Lung (tissue), 12 donors: ENCODE data around the gene ZMAT5. TPM values are rescaled to one million over a fixed set of nuclear protein-coding genes. Genes with fewer than 3 reads are reported as not detected.

ENCODE experiments used
- ATAC-seq: fragments of 200-7000 bp; cut with Tn5 transposase; one replicate; pipeline ENCODE4 v1.9.1; 2020; ENCODE audit warnings: moderate number of reproducible peaks; ENCODE audit not compliant: insufficient read depth, low FRiP score
- DNase-seq, 3 donors: peaks; one replicate each; pipeline ENCODE4 v3.0.0-alpha.2; 2013 to 2017
- H3K27ac ChIP-seq, 2 donors: one replicate each; pipeline ENCODE4 v1.5.1; 2013; ENCODE audit warnings: mild to moderate bottlenecking in 2 of 2, moderate library complexity in 2 of 2, control low read depth in 1 of 2, inconsistent platforms in 1 of 2, low read depth in 1 of 2, low read length in 1 of 2
- H3K27me3 ChIP-seq, 3 donors: one replicate each; pipeline ENCODE4 v1.5.1; 2013; ENCODE audit warnings: low read length in 2 of 3; ENCODE audit not compliant: control insufficient read depth in 3 of 3, insufficient read depth in 3 of 3
- H3K36me3 ChIP-seq, 4 donors: one replicate each; pipeline ENCODE4 v1.5.1; 2013; ENCODE audit warnings: low read length in 4 of 4, mild to moderate bottlenecking in 1 of 4, moderate library complexity in 1 of 4; ENCODE audit not compliant: control insufficient read depth in 4 of 4, insufficient read depth in 4 of 4
- H3K4me1 ChIP-seq, 5 donors: one replicate each; pipeline ENCODE4 v1.5.1; 2013; ENCODE audit warnings: low read length in 5 of 5, mild to moderate bottlenecking in 2 of 5, moderate library complexity in 1 of 5; ENCODE audit not compliant: control insufficient read depth in 5 of 5, insufficient read depth in 5 of 5
- H3K4me3 ChIP-seq: one replicate; pipeline ENCODE4 v1.5.1; 2013; ENCODE audit warnings: mild to moderate bottlenecking, control low read depth, moderate library complexity
- H3K9ac ChIP-seq, 2 donors: one replicate each; pipeline ENCODE4 v1.5.1; 2013; ENCODE audit warnings: low read length in 2 of 2, control low read depth in 1 of 2; ENCODE audit not compliant: insufficient read depth in 1 of 2
- H3K9me3 ChIP-seq, 4 donors: one replicate each; pipeline ENCODE4 v1.5.1; 2013; ENCODE audit warnings: low read length in 3 of 4, mild to moderate bottlenecking in 1 of 4, moderate library complexity in 1 of 4; ENCODE audit not compliant: control insufficient read depth in 4 of 4, insufficient read depth in 3 of 4
- WGBS, 2 donors: extraction: QIAGEN DNeasy Blood & Tissue Kit; methylation state at CpG; one replicate each; pipeline ENCODE4 v1.1.7; 2013; 5-methylcytosine and 5-hydroxymethylcytosine counted together
- polyA plus RNA-seq, 2 donors: library from polyadenylated mRNA; stranded (reverse); fragments of 200-250 nt; gene quantifications; one replicate each; pipeline ENCODE4 v1.2.1, GENCODE V29; 2013
- total RNA-seq, 2 donors: library from RNA; depleted of rRNA in 1 of 2; stranded (reverse); fragments of >200 nt in 1 of 2; gene quantifications; one replicate each; pipeline ENCODE4 v1.2.1, GENCODE V29; 2014 to 2021
- TF ChIP-seq, protein P1 (sequence below): IDR thresholded peaks from 2 replicates; pipeline ENCODE4 v1.5.1; 2012; ENCODE audit warnings: mild to moderate bottlenecking; ENCODE audit errors: control extremely low read depth, extremely low read depth
- donor health status: control.
- donor health status: control.
- donor health status: Bipolar disorder and iron deficiency.
- donor health status: healthy.
- donor health status: DM: yes; HTN: yes; CAD: no.

The ZMAT5 gene
- total and polyA plus RNA-seq, 4 donors = 11.2 to 32.5 (median 25.4) TPM

DNA sequence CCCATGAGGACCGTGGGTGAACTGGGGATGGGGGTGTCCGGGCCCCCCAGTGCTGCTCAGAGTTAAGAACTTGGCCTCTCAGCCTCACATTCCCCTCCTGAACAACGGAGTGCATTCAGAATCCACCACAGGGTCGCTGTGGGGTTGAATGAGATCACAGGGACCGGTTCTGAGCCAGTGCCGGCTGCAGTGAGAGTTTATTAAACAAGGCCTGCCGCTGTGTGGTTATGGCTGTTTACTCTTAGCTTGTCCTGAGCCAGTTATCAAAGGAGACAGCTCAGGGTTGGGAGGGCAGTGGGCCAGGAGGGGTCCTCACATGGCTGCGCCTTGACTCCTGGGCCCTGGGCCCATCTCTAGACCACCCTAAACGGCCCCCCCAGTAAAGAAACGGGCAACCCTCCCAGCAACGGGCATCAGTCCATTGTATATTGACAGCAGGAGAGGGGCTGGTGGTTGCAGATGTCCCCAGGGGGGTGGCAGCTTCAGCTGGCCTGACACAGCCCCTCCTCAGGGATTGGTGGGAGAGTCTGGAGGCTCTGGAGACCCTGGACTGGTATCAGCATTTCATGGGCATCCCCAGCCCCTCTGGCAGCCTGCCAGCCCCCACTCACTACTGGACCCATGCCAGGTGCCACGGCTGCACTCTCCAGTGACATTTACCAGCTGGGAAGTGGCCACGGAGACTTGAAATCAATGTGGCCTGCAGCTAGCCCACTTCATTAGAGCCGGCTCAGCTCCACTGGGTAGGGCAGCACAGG is 62.1 kb downstream of the ZMAT5 start:
- ATAC-seq (no peak), DNase-seq (peak; percentile 90 to 92 (median 91))
- 27 to 38% methylated on average over 14 of the region's 14 CpGs for WGBS, 2 donors
- TF ChIP-seq, protein P1, sequence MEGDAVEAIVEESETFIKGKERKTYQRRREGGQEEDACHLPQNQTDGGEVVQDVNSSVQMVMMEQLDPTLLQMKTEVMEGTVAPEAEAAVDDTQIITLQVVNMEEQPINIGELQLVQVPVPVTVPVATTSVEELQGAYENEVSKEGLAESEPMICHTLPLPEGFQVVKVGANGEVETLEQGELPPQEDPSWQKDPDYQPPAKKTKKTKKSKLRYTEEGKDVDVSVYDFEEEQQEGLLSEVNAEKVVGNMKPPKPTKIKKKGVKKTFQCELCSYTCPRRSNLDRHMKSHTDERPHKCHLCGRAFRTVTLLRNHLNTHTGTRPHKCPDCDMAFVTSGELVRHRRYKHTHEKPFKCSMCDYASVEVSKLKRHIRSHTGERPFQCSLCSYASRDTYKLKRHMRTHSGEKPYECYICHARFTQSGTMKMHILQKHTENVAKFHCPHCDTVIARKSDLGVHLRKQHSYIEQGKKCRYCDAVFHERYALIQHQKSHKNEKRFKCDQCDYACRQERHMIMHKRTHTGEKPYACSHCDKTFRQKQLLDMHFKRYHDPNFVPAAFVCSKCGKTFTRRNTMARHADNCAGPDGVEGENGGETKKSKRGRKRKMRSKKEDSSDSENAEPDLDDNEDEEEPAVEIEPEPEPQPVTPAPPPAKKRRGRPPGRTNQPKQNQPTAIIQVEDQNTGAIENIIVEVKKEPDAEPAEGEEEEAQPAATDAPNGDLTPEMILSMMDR = no peak
- H3K4me1 ChIP-seq = peaks cover 0 to 46% (median 8%) of the 10 kb centered on the region in 5 donors
- H3K27ac ChIP-seq = no peak overlapping the region
- H3K4me3 ChIP-seq = no peak overlapping the region
- H3K36me3 ChIP-seq = no peaks in the 10 kb centered on the region
- H3K9ac ChIP-seq = peak overlapping the region in 1 of 2 donors; percentile 7
- H3K9me3 ChIP-seq = peaks cover 0 to 2% (median 0%) of the 10 kb centered on the region in 4 donors
- no peaks in the 10 kb centered on the region for H3K27me3 ChIP-seq

DNA sequence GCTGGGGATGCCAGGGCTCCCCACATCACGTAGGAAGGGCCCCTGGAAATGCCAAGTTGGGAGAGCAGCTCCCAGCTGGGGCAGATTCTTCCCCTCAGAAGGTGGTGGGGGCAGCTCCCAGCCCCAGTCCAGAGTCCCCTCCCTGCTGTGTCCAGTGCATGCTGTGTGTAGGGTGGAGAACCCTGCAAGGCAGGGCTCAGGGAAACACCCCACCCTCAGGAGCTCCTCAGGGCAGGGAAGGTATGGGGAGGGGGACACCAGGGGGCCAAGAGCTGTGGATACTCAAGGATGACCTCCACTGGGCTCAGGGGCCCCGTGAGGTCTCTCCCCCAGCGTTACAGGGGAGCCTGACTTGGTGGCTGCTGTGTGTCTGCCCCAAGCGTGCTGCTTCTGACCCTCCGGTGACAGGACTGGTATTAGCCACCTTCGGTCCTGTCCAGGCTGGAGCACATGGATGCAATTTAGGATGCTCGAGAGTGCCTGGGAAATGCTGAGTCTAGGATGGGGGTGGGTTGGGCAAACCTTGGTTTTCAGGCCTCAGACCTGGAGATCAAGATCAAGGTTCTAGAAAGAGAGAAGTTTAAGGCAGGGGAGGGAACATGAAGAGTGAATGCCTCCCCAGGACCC is 63.1 kb downstream of the ZMAT5 start:
- 49 to 50% methylated on average over 7 of the region's 7 CpGs for WGBS, 2 donors
- no peaks in the 10 kb centered on the region for H3K27me3 ChIP-seq
- H3K9me3 ChIP-seq = peaks cover 0 to 2% (median 0%) of the 10 kb centered on the region in 4 donors
- peaks cover 0 to 49% (median 8%) of the 10 kb centered on the region in 5 donors for H3K4me1 ChIP-seq
- H3K4me3 ChIP-seq = no peak overlapping the region
- H3K36me3 ChIP-seq = no peaks in the 10 kb centered on the region
- DNase-seq (no peak), ATAC-seq (no peak)
- no peak overlapping the region for H3K9ac ChIP-seq
- TF ChIP-seq, protein P1 = no peak
- H3K27ac ChIP-seq = no peak overlapping the region

DNA sequence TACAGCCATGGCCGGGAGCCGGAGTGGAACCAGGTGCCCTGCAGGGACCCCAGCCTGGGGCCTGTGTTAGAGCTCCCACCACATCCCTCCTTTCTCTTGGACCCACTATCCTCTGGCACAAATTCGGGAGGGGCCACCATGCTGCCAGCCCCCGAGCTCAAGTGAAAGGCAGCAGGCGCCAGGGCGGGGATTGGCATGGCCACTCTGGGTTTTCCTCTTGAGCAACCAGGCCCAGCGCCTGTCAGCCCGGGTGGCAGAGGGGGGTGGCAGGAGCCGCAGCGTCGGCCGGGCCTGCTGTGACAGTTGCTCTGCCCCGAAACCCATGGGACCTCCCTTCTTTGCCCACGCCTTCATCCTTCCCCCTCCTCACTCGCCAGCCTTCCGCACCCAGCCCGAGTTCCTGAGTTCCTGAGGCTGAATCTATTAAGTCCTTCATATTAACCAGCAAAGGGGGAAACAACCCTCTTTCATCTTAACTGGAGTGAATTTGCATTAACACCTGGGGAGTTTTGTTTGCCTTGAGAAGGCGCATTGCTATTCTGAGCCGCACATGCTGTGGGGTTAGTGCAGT is 63.8 kb downstream of the ZMAT5 start:
- TF ChIP-seq, protein P1 = no peak
- no peaks in the 10 kb centered on the region for H3K27me3 ChIP-seq
- peaks cover 0 to 56% (median 11%) of the 10 kb centered on the region in 5 donors for H3K4me1 ChIP-seq
- H3K9me3 ChIP-seq = peaks cover 0 to 2% (median 0%) of the 10 kb centered on the region in 4 donors
- no peak overlapping the region for H3K9ac ChIP-seq
- 18 to 28% methylated on average over 19 of the region's 19 CpGs for WGBS, 2 donors
- no peaks in the 10 kb centered on the region for H3K36me3 ChIP-seq
- H3K4me3 ChIP-seq = no peak overlapping the region
- no peak overlapping the region for H3K27ac ChIP-seq
- ATAC-seq (no peak), DNase-seq (peak in 1 of 3 donors; percentile 36)
